ENCODE results near the gene LUM.

GRCh38 chr12:91058786-91059185 lies 52.5 kb downstream of the LUM start:
- TF ChIP-seq CTCF (IDR thresholded peaks at IDR 0.05), result no peak
- no peak for TF ChIP-seq EP300 (IDR thresholded peaks at IDR 0.05)
